Measurements from ENCODE around the gene HSPA9.

Gene HSPA9

GRCh38 chr5:138575194-138576015 is at the start of gene HSPA9:
HSPA9 (minus strand) TSS chr5:138575401; CDS start chr5:138575318, 83 bp downstream.
- DNase-seq (ENCODE audit: low read depth in 2 of 2, low spot score in 1 of 2) = peak; percentile 91 to 96

DNA sequence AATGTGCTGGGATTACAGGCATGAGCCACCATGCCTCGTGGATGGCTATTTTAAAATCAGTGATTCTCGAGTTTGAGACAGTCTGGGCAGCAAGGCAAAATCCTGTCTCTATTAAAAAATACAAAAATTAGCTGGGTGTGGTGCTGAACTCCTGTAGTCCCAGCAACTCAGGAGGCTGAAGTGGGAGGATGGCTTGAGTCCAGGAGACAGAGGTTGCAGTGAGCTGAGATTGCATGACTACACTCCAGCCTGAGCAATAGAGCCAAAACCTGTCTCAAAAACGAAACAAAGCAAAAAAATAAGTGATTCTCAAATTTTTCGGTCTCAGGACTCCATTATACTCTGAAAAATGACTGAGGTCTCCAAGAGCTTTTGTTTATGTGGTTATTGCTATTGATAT is 47.9 kb upstream of the HSPA9 start:
- DNase-seq (ENCODE audit: low read depth in 2 of 2, low spot score in 1 of 2) = no peak

DNA sequence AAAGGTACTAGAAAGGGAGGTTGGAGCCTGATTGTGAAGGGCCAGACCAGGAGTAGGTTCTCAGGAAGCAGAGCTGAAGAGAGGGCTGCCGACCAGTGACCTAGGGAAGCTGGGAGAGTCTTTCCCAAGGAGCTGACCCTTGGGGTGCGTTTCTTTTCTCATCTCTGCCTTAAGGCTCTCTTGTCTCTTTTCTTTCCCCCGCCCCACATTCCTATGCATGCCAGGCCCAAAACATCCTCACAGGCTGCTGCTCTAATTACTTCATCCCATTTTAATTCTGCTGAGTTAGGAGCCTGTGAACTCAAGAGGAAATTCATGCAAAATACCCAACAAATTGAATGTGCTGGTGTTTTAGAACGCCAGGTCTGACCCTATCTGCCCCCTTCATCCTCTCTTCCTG is 46.9 kb upstream of the HSPA9 start:
- DNase-seq (ENCODE audit: low read depth in 2 of 2, low spot score in 1 of 2) = no peak

DNA sequence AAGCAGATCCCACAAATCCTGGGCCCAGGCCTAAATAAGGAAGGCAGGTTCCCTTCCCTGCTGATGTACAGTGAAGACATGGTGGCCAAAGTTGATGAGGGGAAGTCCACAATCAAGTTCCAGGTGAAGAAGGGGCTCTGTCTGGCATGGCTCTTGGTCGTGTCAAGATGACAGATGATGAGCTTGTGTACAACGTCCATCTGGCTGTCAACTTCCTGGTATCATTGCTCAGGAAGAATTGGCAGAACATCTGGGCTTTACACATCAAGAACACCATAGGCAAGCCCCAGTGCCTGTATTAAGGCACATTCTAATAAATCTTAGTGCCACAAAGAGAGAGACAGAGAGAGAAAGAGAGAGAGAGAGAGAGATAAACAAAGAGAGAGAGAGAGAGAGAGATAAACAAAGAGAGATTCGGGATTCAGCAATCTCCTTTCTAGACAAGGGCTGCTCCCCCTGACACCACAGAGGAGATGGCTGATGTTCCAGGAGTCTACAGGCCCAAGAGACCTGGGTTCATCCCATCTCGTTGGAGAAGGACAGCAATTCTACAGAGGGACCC is 45.5 kb upstream of the HSPA9 start:
- DNase-seq (ENCODE audit: low read depth in 2 of 2, low spot score in 1 of 2) = no peak

DNA sequence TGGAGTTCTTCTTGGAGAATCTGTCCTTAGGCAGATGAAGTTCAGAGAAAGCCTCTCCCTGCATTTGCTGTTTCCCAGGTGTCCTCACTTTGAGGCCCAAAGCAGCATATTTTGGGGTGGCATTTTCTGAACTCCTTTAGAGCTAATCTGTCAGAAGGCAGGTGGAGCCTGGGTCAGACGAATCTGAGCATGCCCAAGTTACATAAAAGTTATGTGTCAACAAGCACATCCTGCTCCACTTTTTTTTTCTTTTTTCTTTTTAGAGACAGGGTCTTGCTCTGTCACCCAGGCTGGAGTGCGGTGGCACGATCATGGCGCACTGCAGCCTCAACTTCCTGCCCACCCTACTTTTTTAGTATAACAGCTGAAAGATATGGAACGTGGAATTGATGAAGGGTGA is 41.3 kb upstream of the HSPA9 start:
- DNase-seq (ENCODE audit: low read depth in 2 of 2, low spot score in 1 of 2) = no peak

DNA sequence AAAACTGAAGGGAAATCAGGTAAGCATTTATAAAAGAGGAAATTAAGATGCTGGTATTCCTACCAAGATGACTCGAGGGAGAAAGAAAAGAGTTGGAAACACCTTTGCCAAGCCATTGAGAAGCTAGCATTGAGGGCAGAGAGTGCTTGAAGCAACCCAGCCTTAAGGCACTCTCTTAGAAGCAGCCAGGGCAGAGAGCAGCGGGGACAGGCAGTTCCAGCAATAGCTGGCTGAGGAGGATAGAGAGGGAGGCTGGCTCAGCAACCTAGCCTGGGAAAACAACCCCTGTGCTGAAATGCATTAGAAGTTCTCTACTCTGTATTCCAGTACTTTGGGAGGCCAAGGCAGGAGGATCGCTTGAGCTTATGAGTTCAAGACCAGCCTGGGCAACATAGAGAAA is 40.3 kb upstream of the HSPA9 start:
- no peak for DNase-seq (ENCODE audit: low read depth in 2 of 2, low spot score in 1 of 2)

GRCh38 chr5:138611678-138612218 is 36.5 kb upstream of the HSPA9 start:
- no peak for DNase-seq (ENCODE audit: low read depth in 2 of 2, low spot score in 1 of 2)

- no peak for DNase-seq (ENCODE audit: low read depth in 2 of 2, low spot score in 1 of 2)
Measured at GRCh38 chr5:138610918-138611677, 35.9 kb upstream of the HSPA9 start.

GRCh38 chr5:138610415-138610917 is 35.3 kb upstream of the HSPA9 start:
- no peak for DNase-seq (ENCODE audit: low read depth in 2 of 2, low spot score in 1 of 2)

DNA sequence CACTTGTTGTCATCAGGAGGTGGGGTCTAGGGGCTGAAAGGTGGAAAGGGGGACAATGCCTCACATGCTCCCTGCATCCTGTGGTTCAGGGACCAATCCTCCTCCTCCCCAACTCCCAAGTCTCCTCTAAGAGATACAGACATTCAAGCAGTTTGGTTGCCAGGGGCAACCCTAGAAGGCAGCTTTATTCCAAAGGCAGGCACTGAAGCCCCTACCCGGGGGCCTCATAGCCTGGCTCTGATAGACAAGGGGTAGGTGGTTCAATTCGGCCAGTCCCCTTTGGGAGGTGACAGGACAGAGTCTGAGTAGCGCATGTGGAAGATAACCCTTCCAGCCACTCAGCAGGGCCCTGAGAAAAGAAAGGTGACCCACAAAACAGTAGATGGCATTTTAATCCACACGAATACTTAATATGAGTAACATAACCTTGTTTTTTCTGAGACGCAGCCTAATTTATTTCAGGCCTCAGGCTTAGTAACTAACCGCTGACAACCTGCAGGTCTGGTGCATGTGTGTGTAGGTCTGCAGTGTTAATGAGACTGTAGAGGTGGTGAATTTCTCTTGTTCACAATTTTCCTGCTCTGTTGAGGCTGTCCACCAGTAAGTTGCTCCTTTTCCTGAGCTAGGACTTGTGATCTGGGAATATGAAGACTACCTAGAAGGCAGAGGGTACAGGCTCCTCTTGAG is 31.3 kb upstream of the HSPA9 start:
- DNase-seq (ENCODE audit: low read depth in 2 of 2, low spot score in 1 of 2) = no peak

DNA sequence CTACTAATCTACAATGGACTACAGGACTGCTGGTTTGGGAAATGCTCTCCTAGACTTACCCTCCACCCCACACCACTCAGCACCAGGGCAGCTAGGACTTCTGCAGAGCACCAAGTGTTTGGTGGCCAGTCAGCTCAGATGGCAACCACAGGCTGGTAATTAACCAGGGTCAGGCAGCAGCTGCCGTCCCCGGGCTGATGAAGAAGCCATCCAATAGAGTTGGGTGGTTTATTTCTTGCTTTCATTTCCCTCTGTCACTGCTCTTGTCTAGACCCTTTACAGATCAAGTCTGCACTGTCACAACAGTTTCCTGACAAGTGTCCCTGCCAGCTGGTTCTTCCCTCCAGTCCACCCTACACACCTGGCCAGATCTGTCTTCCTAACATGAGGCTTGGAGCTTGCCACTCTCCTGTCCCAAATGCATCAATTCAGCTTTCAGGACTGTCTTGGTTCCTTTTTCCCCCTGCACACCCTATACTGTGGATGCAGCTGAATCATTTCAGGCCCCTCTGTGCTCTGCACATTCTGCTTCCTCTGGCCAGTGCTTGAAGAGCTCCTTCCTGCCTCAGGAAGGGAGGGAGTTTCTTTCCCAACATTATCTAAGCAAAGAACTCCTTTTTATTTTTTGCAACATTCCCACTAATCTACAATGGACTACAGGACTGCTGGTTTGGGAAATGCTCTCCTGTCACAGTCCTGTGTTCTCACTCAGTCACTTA is 30.2 kb upstream of the HSPA9 start:
- DNase-seq (ENCODE audit: low read depth in 2 of 2, low spot score in 1 of 2) = no peak

DNA sequence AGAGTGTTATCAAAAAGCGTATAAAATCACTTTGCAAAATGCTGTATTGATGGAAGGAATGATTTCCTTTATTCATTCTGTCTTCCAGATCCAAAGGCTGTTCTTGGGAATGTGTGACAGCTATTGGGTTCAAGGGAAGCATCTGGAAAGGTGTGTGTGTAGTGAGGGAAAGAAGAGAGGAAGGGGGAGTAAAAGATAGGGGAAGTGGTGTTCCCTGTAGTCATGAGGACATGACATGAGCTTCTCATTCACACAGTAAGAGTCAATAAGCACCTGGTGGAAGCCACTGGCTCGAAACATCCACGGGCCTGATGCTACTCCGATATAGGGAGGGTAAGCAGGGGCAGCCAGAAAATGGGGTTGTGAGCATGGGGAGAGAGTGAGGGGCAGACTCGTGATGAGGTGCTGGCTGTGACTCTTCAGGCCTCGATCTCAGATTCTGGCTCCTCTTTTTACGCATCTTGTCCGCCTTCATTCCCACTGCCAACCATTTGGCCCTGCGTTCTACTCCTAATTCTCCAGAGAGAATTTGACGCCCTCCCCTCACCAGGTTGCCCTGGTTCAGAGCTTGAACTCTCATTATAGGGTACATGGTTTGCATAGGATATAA is 29.1 kb upstream of the HSPA9 start:
- DNase-seq (ENCODE audit: low read depth in 2 of 2, low spot score in 1 of 2) = no peak

DNA sequence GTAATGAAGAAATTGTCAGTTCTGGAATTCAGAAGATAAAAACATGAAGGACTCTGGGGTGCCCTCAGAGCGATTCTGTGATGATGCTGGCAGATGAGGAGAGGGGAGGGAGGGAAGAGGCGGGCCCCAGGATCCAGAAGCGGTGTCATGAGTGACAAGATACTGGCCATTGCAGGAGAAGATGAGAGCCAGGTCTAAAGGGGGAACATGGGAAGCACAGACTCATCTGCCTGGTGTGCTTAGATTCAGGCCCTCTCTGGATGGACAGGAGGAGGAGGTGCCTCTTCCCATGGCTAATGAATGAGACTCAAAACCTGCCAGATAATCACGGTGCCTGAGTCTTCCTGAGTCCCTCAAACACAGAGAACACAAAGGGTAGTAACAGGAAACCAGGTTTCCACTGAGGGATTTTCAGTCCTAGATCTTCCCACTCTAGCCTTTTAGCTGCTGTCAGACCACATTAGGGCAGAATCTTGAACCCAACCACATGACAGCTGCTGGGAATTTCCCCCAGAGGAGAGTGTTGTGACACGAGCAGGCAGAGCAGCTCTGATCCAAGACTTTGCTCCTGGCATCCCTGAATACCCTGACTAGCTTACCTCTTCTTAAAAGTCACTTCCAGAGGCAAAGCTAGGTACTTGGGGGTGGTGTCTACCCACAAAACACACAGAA is 28.2 kb upstream of the HSPA9 start:
- no peak for DNase-seq (ENCODE audit: low read depth in 2 of 2, low spot score in 1 of 2)

- DNase-seq (ENCODE audit: low read depth in 2 of 2, low spot score in 1 of 2) = no peak
Measured at GRCh38 chr5:138602371-138603000, 27.3 kb upstream of the HSPA9 start.

- no peak for DNase-seq (ENCODE audit: low read depth in 2 of 2, low spot score in 1 of 2)
Measured at GRCh38 chr5:138601444-138601843, 26.2 kb upstream of the HSPA9 start.

DNA sequence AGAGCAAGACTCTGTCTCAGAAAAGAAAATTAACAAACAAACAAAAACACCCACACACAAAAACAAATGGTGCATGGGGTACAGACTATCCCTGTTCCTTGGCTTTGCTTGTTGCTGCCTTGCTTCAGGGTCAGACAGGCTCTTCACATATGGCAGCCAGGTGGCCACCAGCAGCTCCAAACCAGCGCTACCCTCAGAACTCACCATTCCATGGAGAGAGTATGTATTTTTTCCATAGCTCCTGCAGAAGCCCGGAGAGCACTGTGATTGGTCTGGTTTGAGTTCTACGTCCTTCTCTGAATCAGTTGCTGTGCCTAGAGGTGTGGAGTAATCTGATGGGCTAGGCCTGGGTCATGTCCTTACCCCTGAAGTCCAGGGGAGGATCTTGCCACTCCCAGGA is 25.2 kb upstream of the HSPA9 start:
- DNase-seq (ENCODE audit: low read depth in 2 of 2, low spot score in 1 of 2) = no peak

GRCh38 chr5:138597661-138598400 is 22.6 kb upstream of the HSPA9 start:
- DNase-seq (ENCODE audit: low read depth in 2 of 2, low spot score in 1 of 2) = no peak
